SH-SY5Y (cell line): ENCODE measurements around the gene ZNF326.

ENCODE experiments used
- GATA2 ChIP-seq: IDR thresholded peaks from 2 replicates; pipeline ENCODE4 v1.6.1; 2011; ENCODE audit warnings: mild to moderate bottlenecking, low read depth, low read length
- GATA3 ChIP-seq: IDR thresholded peaks from 2 replicates; pipeline ENCODE4 v1.6.1; 2011; ENCODE audit warnings: low read depth, mild to moderate bottlenecking, low read length, moderate library complexity

GRCh38 chr1:89972024-89972423 lies 22.9 kb upstream of the ZNF326 start:
- no peak for TF ChIP-seq GATA3
- no peak for TF ChIP-seq GATA2
